Measurements from ENCODE around the gene PIP4P1.
"Not testable (repeated sequence)": the region's sequence is repeated elsewhere in the genome, so short reads cannot be mapped to it uniquely, and the experiment has no call there.

Gene PIP4P1

DNA sequence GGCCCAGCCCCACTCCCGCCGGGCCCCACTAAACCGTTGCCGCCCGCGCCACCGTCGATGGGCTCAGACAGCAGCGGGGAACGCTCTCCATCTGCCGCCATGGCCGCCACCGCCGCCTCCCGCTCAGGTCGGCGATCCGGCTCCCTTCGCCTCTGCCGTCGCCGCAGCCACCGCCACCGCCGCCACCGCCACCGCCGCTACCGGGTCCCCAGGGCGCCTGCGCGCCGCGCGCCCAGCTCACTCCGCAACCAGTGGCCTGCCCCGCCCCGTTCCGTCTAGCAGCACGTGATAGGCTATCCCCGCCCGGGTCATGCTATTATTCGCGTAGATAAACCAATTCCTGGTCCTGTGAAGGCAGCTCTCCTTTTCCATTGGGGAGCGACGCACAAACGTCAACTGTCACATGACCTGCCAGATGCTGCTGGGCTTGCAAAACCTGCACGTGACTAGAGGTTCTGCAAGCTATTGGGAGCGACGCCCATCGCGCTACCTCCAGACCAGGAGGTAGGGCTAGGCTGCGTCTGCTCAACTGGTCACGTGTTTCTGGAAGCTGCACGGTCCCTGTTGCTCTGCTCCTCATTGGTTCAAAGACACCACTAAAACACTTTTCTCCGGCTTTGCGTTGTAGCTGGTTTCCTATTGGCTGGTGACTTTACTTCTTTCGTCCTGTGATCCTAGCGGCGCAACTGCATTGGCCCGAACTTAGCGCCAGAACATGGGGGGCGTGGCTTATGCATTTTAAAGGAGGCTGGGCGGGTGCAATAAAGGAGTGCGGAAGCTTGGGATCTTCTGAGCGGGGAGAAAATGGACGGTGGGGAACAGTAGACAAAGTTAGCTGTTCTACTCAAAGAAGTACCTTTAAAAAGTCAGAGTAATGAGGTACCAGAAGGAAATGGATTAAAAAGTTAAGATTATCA lies at the start of gene PIP4P1:
Gene PIP4P1, minus strand, starts transcription at position 210 of the 917 bp plus-strand sequence. Its CDS starts 109 bp downstream, at position 101.
- Histone ChIP-seq H3K36me3 (replicated peaks) (peaks cover 28% of the 10 kb centered on the region), H3K27me3 (replicated peaks) (no peaks in the 10 kb centered on the region), H3K4me3 (ENCODE audit: low read depth, low read length) (peak within 1 kb of the TSS; percentile 84), H3K27ac (peak within 1 kb of the TSS; percentile 89)
- DNase-seq, result peak; percentile 100
- in situ Hi-C loops (cut with HindIII; ENCODE audit: low pct_ligation_motif_present, low sequenced_read_pairs), result no loop called here
- TF ChIP-seq, protein P1, sequence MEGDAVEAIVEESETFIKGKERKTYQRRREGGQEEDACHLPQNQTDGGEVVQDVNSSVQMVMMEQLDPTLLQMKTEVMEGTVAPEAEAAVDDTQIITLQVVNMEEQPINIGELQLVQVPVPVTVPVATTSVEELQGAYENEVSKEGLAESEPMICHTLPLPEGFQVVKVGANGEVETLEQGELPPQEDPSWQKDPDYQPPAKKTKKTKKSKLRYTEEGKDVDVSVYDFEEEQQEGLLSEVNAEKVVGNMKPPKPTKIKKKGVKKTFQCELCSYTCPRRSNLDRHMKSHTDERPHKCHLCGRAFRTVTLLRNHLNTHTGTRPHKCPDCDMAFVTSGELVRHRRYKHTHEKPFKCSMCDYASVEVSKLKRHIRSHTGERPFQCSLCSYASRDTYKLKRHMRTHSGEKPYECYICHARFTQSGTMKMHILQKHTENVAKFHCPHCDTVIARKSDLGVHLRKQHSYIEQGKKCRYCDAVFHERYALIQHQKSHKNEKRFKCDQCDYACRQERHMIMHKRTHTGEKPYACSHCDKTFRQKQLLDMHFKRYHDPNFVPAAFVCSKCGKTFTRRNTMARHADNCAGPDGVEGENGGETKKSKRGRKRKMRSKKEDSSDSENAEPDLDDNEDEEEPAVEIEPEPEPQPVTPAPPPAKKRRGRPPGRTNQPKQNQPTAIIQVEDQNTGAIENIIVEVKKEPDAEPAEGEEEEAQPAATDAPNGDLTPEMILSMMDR (IDR thresholded peaks at IDR 0.05; ENCODE audit: low read depth, low read length, missing control alignments), result no peak

DNA sequence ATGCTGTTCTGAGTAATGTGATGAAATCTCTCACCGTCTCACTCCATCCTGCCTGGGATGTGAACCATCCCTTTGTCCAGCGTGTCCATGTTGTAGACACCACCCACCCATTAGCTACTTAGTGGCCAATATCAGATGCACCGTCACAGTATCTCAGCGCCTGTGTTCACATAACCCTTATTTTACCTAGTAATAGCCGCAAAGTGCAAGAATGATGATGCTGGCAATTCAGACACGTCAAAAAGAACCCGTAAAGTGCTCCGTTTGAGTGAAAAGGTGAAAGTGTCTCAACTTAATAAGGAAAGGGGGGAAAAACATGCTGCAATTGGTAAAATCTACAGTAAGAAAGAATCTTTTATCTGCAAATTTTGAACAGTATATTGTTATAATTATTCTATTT lies 47.1 kb upstream of the PIP4P1 start:
- Histone ChIP-seq H3K4me3 (ENCODE audit: low read depth, low read length) (no peak overlapping the region), H3K27ac (no peak overlapping the region), H3K27me3 (replicated peaks) (no peaks in the 10 kb centered on the region), H3K36me3 (replicated peaks) (no peaks in the 10 kb centered on the region)
- in situ Hi-C loops (cut with HindIII; ENCODE audit: low pct_ligation_motif_present, low sequenced_read_pairs), result no loop called here
- DNase-seq, result no peak
- TF ChIP-seq, protein P1 (IDR thresholded peaks at IDR 0.05; ENCODE audit: low read depth, low read length, missing control alignments), result no peak

DNA sequence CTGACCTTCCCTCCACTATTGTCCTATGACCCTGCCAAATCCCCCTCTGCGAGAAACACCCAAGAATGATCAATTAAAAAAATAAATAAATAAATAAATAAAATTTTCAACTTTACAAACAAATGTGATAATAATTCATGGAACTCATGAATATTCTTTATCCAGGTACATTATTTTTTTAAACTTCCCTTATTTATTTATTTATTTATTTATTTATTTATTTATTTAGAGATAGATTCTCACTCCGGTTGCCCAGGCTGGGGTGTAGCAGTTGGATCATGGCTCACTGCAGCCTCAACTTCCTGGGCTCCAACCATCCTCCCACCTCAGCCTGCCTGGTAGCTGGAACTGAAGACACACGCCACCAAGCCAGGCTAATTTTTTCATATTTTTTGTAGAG lies 46.3 kb upstream of the PIP4P1 start:
- DNase-seq; H3K27me3 ChIP-seq (replicated peaks); H3K27ac ChIP-seq; H3K4me3 ChIP-seq (ENCODE audit: low read depth, low read length); H3K36me3 ChIP-seq (replicated peaks); in situ Hi-C loops (cut with HindIII; ENCODE audit: low pct_ligation_motif_present, low sequenced_read_pairs): not testable (repeated sequence)

DNA sequence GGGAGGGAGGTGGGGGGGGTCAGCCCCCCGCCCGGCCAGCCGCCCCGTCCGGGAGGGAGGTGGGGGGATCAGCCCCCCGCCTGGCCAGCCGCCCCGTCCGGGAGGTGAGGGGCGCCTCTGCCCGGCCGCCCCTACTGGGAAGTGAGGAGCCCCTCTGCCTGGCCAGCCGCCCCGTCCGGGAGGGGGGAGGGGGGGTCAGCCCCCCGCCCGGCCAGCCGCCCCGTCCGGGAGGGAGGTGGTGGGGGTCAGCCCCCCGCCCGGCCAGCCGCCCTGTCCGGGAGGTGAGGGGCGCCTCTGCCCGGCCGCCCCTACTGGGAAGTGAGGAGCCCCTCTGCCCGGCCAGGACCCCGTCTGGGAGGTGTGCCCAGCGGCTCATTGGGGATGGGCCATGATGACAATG lies 45.5 kb upstream of the PIP4P1 start:
- H3K4me3 ChIP-seq (ENCODE audit: low read depth, low read length); DNase-seq; H3K36me3 ChIP-seq (replicated peaks); H3K27ac ChIP-seq; H3K27me3 ChIP-seq (replicated peaks); in situ Hi-C loops (cut with HindIII; ENCODE audit: low pct_ligation_motif_present, low sequenced_read_pairs): not testable (repeated sequence)

DNA sequence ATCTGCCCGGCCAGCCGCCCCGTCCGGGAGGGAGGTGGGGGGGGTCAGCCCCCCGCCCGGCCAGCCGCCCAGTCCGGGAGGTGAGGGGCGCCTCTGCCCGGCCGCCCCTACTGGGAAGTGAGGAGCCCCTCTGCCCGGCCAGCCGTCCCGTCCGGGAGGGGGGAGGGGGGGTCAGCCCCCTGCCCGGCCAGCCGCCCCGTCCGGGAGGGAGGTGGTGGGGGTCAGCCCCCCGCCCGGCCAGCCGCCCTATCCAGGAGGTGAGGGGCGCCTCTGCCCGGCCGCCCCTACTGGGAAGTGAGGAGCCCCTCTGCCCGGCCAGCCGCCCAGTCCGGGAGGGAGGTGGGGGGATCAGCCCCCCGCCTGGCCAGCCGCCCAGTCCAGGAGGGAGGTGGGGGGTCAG lies 45.0 kb upstream of the PIP4P1 start:
- DNase-seq; H3K4me3 ChIP-seq (ENCODE audit: low read depth, low read length); in situ Hi-C loops (cut with HindIII; ENCODE audit: low pct_ligation_motif_present, low sequenced_read_pairs); H3K36me3 ChIP-seq (replicated peaks); H3K27ac ChIP-seq; H3K27me3 ChIP-seq (replicated peaks): not testable (repeated sequence)

DNA sequence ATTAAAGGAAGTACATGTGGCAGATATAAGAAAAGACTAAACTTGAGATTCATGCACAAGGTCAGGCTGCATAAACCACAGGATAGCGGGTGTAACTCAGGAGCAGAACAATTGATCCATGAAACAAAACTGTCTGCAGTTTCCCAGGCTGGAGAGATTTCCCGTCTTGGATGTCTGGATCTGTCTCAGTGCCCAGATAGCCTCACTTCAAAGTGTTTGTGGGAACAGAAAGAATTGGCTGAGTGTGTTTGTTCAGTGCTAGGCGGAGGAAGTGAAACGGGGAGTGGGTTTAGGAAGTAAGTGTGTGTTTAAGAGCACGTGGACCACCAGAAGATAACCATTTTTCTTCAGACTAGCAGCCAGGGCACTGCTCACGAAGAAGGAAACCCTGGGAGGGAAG lies 42.7 kb upstream of the PIP4P1 start:
- no peak overlapping the region for H3K4me3 ChIP-seq (ENCODE audit: low read depth, low read length)
- TF ChIP-seq, protein P1 (IDR thresholded peaks at IDR 0.05; ENCODE audit: low read depth, low read length, missing control alignments), result no peak
- DNase-seq, result no peak
- H3K27ac ChIP-seq, result no peak overlapping the region
- no peaks in the 10 kb centered on the region for H3K36me3 ChIP-seq (replicated peaks)
- no peaks in the 10 kb centered on the region for H3K27me3 ChIP-seq (replicated peaks)
- in situ Hi-C loops (cut with HindIII; ENCODE audit: low pct_ligation_motif_present, low sequenced_read_pairs), result no loop called here

DNA sequence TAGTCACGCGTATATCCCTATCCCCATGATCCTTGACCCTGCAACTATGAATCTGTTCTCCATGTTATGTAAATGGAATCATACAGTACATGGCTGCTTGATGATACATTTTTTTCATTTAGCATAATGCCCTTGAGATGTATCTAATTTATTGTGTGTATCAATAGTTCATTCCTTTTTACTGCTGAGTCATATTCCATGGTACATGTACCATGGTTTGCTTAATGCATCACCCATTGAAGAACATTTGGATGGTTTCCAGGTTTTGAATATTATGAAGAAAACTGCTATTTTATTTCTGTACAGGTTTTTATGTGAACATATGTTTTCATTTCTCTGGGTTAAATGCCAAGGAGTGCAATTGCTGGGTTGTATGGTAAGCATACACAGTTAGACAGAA lies 40.1 kb upstream of the PIP4P1 start:
- Histone ChIP-seq H3K27ac (peak overlapping the region; percentile 20), H3K36me3 (replicated peaks) (no peaks in the 10 kb centered on the region), H3K27me3 (replicated peaks) (no peaks in the 10 kb centered on the region), H3K4me3 (ENCODE audit: low read depth, low read length) (no peak overlapping the region)
- peak; percentile 38 for DNase-seq
- in situ Hi-C loops (cut with HindIII; ENCODE audit: low pct_ligation_motif_present, low sequenced_read_pairs), result no loop called here
- TF ChIP-seq, protein P1 (IDR thresholded peaks at IDR 0.05; ENCODE audit: low read depth, low read length, missing control alignments), result no peak

Data from brain microvascular endothelial cell (primary cell).